Esophagus squamous epithelium (tissue), 4 donors: ENCODE measurements around the gene KRTAP5-11.

Source experiments
- CTCF ChIP-seq, 6 experiments: fragments of 450-650 bp in 4 of 6; fragments of 200-600 bp in 2 of 6; sonication (generic) in 2 of 6; IDR thresholded peaks; one replicate each; pipeline ENCODE4 v1.5.1; 2016 to 2019; ENCODE audit warnings: antibody characterized with exemption in 6 of 6, mild to moderate bottlenecking in 4 of 6, moderate library complexity in 4 of 6
- POLR2A ChIP-seq, 4 donors: fragments of 450-650 bp; IDR thresholded peaks; one replicate each; pipeline ENCODE4 v1.6.1; 2017; ENCODE audit warnings: antibody characterized with exemption in 4 of 4, mild to moderate bottlenecking in 4 of 4, moderate library complexity in 3 of 4

GRCh38 chr11:71544525-71545214 is 38.0 kb downstream of the KRTAP5-11 start:
- TF ChIP-seq POLR2A (IDR thresholded peaks at IDR 0.05) (no peak), CTCF (IDR thresholded peaks at IDR 0.05) (no peak)
